SU-DHL-6 (cell line): Measurements from ENCODE around the gene SRGN.

Experiments
- H2AFZ ChIP-seq: fragments of 200-600 bp; sonication (generic); 2 replicates; pipeline ENCODE4 v1.6.1; 2014; ENCODE audit warnings: low read depth, mild to moderate bottlenecking, moderate library complexity, mixed read lengths, antibody characterized with exemption, low read length; ENCODE audit not compliant: severe bottlenecking
- H3F3A ChIP-seq: fragments of 200-600 bp; shearing (Covaris generic); 2 replicates; pipeline ENCODE4 v1.6.0; 2016; ENCODE audit warnings: antibody characterized with exemption, mild to moderate bottlenecking; ENCODE audit not compliant: insufficient read depth
- H3K27ac ChIP-seq: fragments of 200-600 bp; sonication (generic); 2 replicates; pipeline ENCODE4 v1.5.1; 2016; ENCODE audit warnings: low read depth, mild to moderate bottlenecking, low read length, moderate library complexity, mixed read lengths
- H3K27me3 ChIP-seq: fragments of 200-600 bp; sonication (generic), shearing (Covaris generic); 2 replicates; pipeline ENCODE4 v1.6.0; 2014; ENCODE audit warnings: mild to moderate bottlenecking, low read length
- H3K36me3 ChIP-seq: fragments of 200-600 bp; sonication (generic); 2 replicates; pipeline ENCODE4 v1.6.1; 2014; ENCODE audit warnings: mild to moderate bottlenecking, low read length, mixed read lengths
- H3K4me2 ChIP-seq: fragments of 300-600, 200-600 bp; shearing (Covaris generic), sonication (generic); 2 replicates; pipeline ENCODE4 v1.6.0; 2014; ENCODE audit warnings: low read length, low read depth, mild to moderate bottlenecking; ENCODE audit not compliant: poor library complexity, severe bottlenecking
- H3K4me3 ChIP-seq: fragments of 200-600 bp; sonication (generic); 2 replicates; pipeline ENCODE4 v1.5.1; 2014; ENCODE audit warnings: antibody characterized with exemption, low read length, mild to moderate bottlenecking, mixed read lengths; ENCODE audit not compliant: insufficient read depth, poor library complexity, severe bottlenecking
- H3K79me2 ChIP-seq: fragments of 200-600 bp; sonication (generic); 2 replicates; pipeline ENCODE4 v1.6.1; 2014; ENCODE audit warnings: mild to moderate bottlenecking, low read length, moderate library complexity; ENCODE audit not compliant: insufficient read depth
- H3K9ac ChIP-seq: fragments of 200-600 bp; sonication (generic); 2 replicates; pipeline ENCODE4 v1.7.0; 2014; ENCODE audit warnings: mild to moderate bottlenecking, low read length
- H3K9me2 ChIP-seq: fragments of 200-600 bp; sonication (generic); replicated peaks from 2 replicates; pipeline ENCODE4 v1.6.1; 2014; ENCODE audit warnings: low read length; ENCODE audit not compliant: insufficient read depth
- H3K9me3 ChIP-seq: fragments of 200-600 bp; sonication (generic); 2 replicates; pipeline ENCODE4 v1.6.1; 2014; ENCODE audit warnings: low read length, mixed read lengths; ENCODE audit not compliant: insufficient read depth
- H4K20me1 ChIP-seq: fragments of 200-600 bp; sonication (generic); 2 replicates; pipeline ENCODE4 v1.6.1; 2014; ENCODE audit warnings: low read depth, mild to moderate bottlenecking, antibody characterized with exemption, low read length, moderate library complexity, mixed read lengths
- CTCF ChIP-seq: fragments of 200-600 bp; sonication (generic); IDR thresholded peaks from one replicate; pipeline ENCODE4 v1.5.1; 2017; ENCODE audit warnings: antibody characterized with exemption, mild to moderate bottlenecking, low read length, moderate library complexity; ENCODE audit not compliant: insufficient read depth, poor library complexity, severe bottlenecking
- EZH2phosphoT487 ChIP-seq: fragments of 200-600 bp; sonication (generic), shearing (Covaris generic); conservative IDR thresholded peaks from 2 replicates; pipeline ENCODE4 v1.6.1; 2018; ENCODE audit warnings: mild to moderate bottlenecking, antibody characterized with exemption, low read length, moderate library complexity, mixed read lengths

SRGN gene

DNA sequence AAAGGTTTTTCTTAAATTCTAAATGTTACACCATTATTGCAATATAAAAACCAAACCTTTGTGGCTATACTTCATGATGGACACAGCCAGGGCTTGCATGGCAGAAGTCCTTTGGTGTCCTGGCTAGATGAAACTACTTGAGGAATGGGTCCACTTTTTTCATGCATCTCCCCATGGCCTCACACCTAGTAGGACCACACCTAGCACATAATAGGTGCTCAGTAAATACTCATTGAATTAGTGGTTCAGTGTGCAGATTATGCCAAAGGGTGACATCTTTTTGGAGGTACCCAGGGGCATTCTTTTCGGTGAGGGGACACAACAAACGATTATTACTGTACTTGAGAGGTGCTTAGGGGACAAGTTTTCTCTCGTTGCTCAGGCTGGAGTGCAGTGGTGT is 20.7 kb upstream of the SRGN start:
- Histone ChIP-seq H2AFZ (no peak overlapping the region), H3K4me3 (no peak overlapping the region), H4K20me1 (no peaks in the 10 kb centered on the region), H3K9me3 (no peaks in the 10 kb centered on the region), H3K36me3 (no peaks in the 10 kb centered on the region), H3K79me2 (no peaks in the 10 kb centered on the region), H3K9ac (no peak overlapping the region), H3K9me2 (no peaks in the 10 kb centered on the region), H3K27ac (no peak overlapping the region), H3K27me3 (no peaks in the 10 kb centered on the region), H3F3A (no peaks in the 10 kb centered on the region), H3K4me2 (no peak overlapping the region)
- TF ChIP-seq EZH2phosphoT487: no peak
- no peak for TF ChIP-seq CTCF

DNA sequence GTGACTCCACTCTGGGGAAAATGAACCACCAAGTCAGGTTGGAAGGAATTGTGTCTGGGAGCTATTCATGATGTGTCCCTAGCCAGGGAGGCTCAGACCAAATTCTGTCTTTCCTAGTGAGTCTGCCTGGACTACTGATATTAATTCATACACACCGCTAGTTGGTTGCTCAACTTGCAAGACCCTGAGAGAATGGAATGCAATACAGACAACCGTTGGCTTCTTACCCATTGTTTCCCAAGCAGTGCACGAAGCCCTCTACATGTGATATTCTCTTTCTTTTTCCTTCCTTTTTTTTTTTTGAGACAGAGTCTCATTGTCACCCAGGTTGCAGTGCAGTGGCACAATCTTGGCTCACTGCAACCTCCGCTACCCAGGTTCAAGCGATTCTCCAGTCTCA is 19.4 kb upstream of the SRGN start:
- no peaks in the 10 kb centered on the region for H3K36me3 ChIP-seq
- no peaks in the 10 kb centered on the region for H4K20me1 ChIP-seq
- no peaks in the 10 kb centered on the region for H3K9me2 ChIP-seq
- H3F3A ChIP-seq: no peaks in the 10 kb centered on the region
- no peak overlapping the region for H3K27ac ChIP-seq
- H3K9ac ChIP-seq: no peak overlapping the region
- H3K4me3 ChIP-seq: no peak overlapping the region
- no peak overlapping the region for H3K4me2 ChIP-seq
- no peaks in the 10 kb centered on the region for H3K27me3 ChIP-seq
- no peaks in the 10 kb centered on the region for H3K9me3 ChIP-seq
- no peak overlapping the region for H2AFZ ChIP-seq
- TF ChIP-seq CTCF: no peak
- TF ChIP-seq EZH2phosphoT487: no peak
- no peaks in the 10 kb centered on the region for H3K79me2 ChIP-seq

GRCh38 chr10:69069090-69070042 is 18.5 kb upstream of the SRGN start:
- no peaks in the 10 kb centered on the region for H4K20me1 ChIP-seq
- no peak overlapping the region for H2AFZ ChIP-seq
- H3K27ac ChIP-seq: no peak overlapping the region
- no peaks in the 10 kb centered on the region for H3K9me3 ChIP-seq
- no peaks in the 10 kb centered on the region for H3K9me2 ChIP-seq
- H3K36me3 ChIP-seq: no peaks in the 10 kb centered on the region
- no peak overlapping the region for H3K4me3 ChIP-seq
- TF ChIP-seq EZH2phosphoT487: no peak
- TF ChIP-seq CTCF: no peak
- no peak overlapping the region for H3K9ac ChIP-seq
- no peaks in the 10 kb centered on the region for H3F3A ChIP-seq
- H3K79me2 ChIP-seq: no peaks in the 10 kb centered on the region
- H3K4me2 ChIP-seq: no peak overlapping the region
- H3K27me3 ChIP-seq: no peaks in the 10 kb centered on the region
